Trophoblast cell (in vitro differentiated cells and primary cell): ENCODE results near the gene NELFA.

Experiments used
- DNase-seq, 2 donors: peaks; one replicate each; pipeline ENCODE4 v3.0.0-alpha.2; 2016
- H2AFZ ChIP-seq: 2 replicates; pipeline ENCODE4 v1.6.1; 2013; ENCODE audit warnings: low read length, moderate library complexity, mild to moderate bottlenecking; ENCODE audit not compliant: insufficient read depth, poor library complexity
- H2AK5ac ChIP-seq: 2 replicates; pipeline ENCODE4 v1.6.1; 2013; ENCODE audit warnings: mild to moderate bottlenecking, low read length
- H2BK120ac ChIP-seq: 2 replicates; pipeline ENCODE4 v1.6.1; 2013; ENCODE audit warnings: low read length, mild to moderate bottlenecking, moderate library complexity; ENCODE audit not compliant: insufficient read depth, poor library complexity
- H2BK12ac ChIP-seq: 2 replicates; pipeline ENCODE4 v1.6.1; 2013; ENCODE audit warnings: mild to moderate bottlenecking, low read length, moderate library complexity
- H2BK5ac ChIP-seq: 2 replicates; pipeline ENCODE4 v1.6.1; 2013; ENCODE audit warnings: low read length, low read depth, moderate library complexity, mild to moderate bottlenecking; ENCODE audit not compliant: poor library complexity
- H3K14ac ChIP-seq: 2 replicates; pipeline ENCODE4 v1.6.1; 2013; ENCODE audit warnings: mild to moderate bottlenecking, low read length
- H3K18ac ChIP-seq: 2 replicates; pipeline ENCODE4 v1.6.1; 2013; ENCODE audit warnings: mild to moderate bottlenecking, low read length
- H3K23ac ChIP-seq: 2 replicates; pipeline ENCODE4 v1.6.1; 2013; ENCODE audit warnings: low read length
- H3K27ac ChIP-seq: 2 replicates; pipeline ENCODE4 v1.5.1; 2013; ENCODE audit warnings: low read depth, mild to moderate bottlenecking, inconsistent platforms, low read length, moderate library complexity
- H3K27me3 ChIP-seq: 2 replicates; pipeline ENCODE4 v1.6.1; 2013; ENCODE audit warnings: inconsistent platforms, mild to moderate bottlenecking, low read length, moderate library complexity; ENCODE audit not compliant: insufficient read depth
- H3K36me3 ChIP-seq, 2 experiments: 1 replicate in 1 of 2; 2 replicates in 1 of 2; pipeline ENCODE4 v1.6.1; 2013; ENCODE audit warnings: low read length in 2 of 2, mild to moderate bottlenecking in 2 of 2, moderate library complexity in 1 of 2; ENCODE audit not compliant: insufficient read depth in 2 of 2, control insufficient read depth in 1 of 2
- H3K4ac ChIP-seq: 2 replicates; pipeline ENCODE4 v1.6.1; 2013; ENCODE audit warnings: low read depth, mild to moderate bottlenecking, low read length, moderate library complexity
- H3K4me1 ChIP-seq, 2 experiments: 1 replicate in 1 of 2; 2 replicates in 1 of 2; pipeline ENCODE4 v1.6.1; 2013; ENCODE audit warnings: low read length in 2 of 2, mild to moderate bottlenecking in 2 of 2, moderate library complexity in 1 of 2; ENCODE audit not compliant: insufficient read depth in 2 of 2, control insufficient read depth in 1 of 2
- H3K4me2 ChIP-seq: 2 replicates; pipeline ENCODE4 v1.6.1; 2013; ENCODE audit warnings: inconsistent platforms, mild to moderate bottlenecking, low read length, moderate library complexity
- H3K4me3 ChIP-seq: 2 replicates; pipeline ENCODE4 v1.5.1; 2013; ENCODE audit warnings: mild to moderate bottlenecking, low read depth, low read length, inconsistent platforms
- H3K79me1 ChIP-seq: one replicate; pipeline ENCODE4 v1.6.1; 2013; ENCODE audit warnings: low read length
- H3K79me2 ChIP-seq: 2 replicates; pipeline ENCODE4 v1.6.1; 2013; ENCODE audit warnings: low read length, mild to moderate bottlenecking; ENCODE audit not compliant: control insufficient read depth, insufficient read depth, poor library complexity
- H3K9ac ChIP-seq: 2 replicates; pipeline ENCODE4 v1.6.1; 2013; ENCODE audit warnings: mild to moderate bottlenecking, low read length
- H3K9me3 ChIP-seq: 2 replicates; pipeline ENCODE4 v1.6.1; 2013; ENCODE audit warnings: low read depth, mild to moderate bottlenecking, control low read depth, inconsistent platforms, low read length; ENCODE audit not compliant: insufficient read depth
- H4K12ac ChIP-seq: 2 replicates; pipeline ENCODE4 v1.6.1; 2013; ENCODE audit warnings: low read depth, mild to moderate bottlenecking, low read length, moderate library complexity
- H4K8ac ChIP-seq: 2 replicates; pipeline ENCODE4 v1.6.1; 2013; ENCODE audit warnings: low read depth, mild to moderate bottlenecking, low read length, moderate library complexity
- H4K91ac ChIP-seq: one replicate; pipeline ENCODE4 v1.6.1; 2013; ENCODE audit warnings: low read depth, mild to moderate bottlenecking, low read length, moderate library complexity
- whole genome bisulfite sequencing: extraction: QIAGEN DNeasy Blood & Tissue Kit; methylation state at CpG from one replicate; pipeline ENCODE4 v1.1.7; 2013; ENCODE audit warnings: missing lambda C conversion rate; ENCODE audit not compliant: insufficient read length, insufficient coverage; ENCODE audit errors: extremely low coverage; 5-methylcytosine and 5-hydroxymethylcytosine counted together

Gene NELFA

GRCh38 chr4:1967512-1968149, 41.1 kb downstream of the NELFA start:
- Histone ChIP-seq H3K23ac (no peak overlapping the region), H3K79me1 (no peaks in the 10 kb centered on the region), H4K8ac (no peak overlapping the region), H3K4ac (no peak overlapping the region), H3K18ac (no peak overlapping the region), H3K36me3 (peaks cover 22 to 24% of the 10 kb centered on the region in 2 experiments), H3K79me2 (no peaks in the 10 kb centered on the region), H2BK12ac (no peak overlapping the region), H3K9ac (no peak overlapping the region), H2AK5ac (no peak overlapping the region), H3K4me1 (peaks cover 0 to 3% of the 10 kb centered on the region in 2 experiments), H3K27me3 (no peaks in the 10 kb centered on the region), H2BK5ac (no peak overlapping the region), H3K9me3 (no peaks in the 10 kb centered on the region), H4K91ac (no peak overlapping the region), H2BK120ac (no peak overlapping the region), H3K14ac (no peak overlapping the region), H3K27ac (no peak overlapping the region), H3K4me2 (no peak overlapping the region), H3K4me3 (no peak overlapping the region), H4K12ac (no peak overlapping the region), H2AFZ (no peak overlapping the region)
- WGBS: no CpG with 5 or more reads among the region's 5 CpGs
- no peak for DNase-seq

- Histone ChIP-seq H2BK120ac (no peak overlapping the region), H3K23ac (no peak overlapping the region), H3K4ac (no peak overlapping the region), H2BK5ac (no peak overlapping the region), H3K9ac (no peak overlapping the region), H4K12ac (no peak overlapping the region), H2AFZ (no peak overlapping the region), H3K18ac (no peak overlapping the region), H3K14ac (no peak overlapping the region), H3K4me2 (no peak overlapping the region), H3K4me3 (no peak overlapping the region), H3K27ac (no peak overlapping the region), H3K27me3 (no peaks in the 10 kb centered on the region), H3K79me1 (no peaks in the 10 kb centered on the region), H3K4me1 (peaks cover 0 to 3% of the 10 kb centered on the region in 2 experiments), H2AK5ac (no peak overlapping the region), H4K91ac (no peak overlapping the region), H3K9me3 (no peaks in the 10 kb centered on the region), H3K79me2 (no peaks in the 10 kb centered on the region), H4K8ac (no peak overlapping the region), H2BK12ac (no peak overlapping the region), H3K36me3 (peaks cover 27% of the 10 kb centered on the region in 2 experiments)
- DNase-seq: no peak
- WGBS: no CpG with 5 or more reads among the region's 1 CpG
Measured at GRCh38 chr4:1964971-1965370, 43.8 kb downstream of the NELFA start.

- Histone ChIP-seq H2AFZ (no peak overlapping the region), H3K23ac (no peak overlapping the region), H3K18ac (no peak overlapping the region), H2AK5ac (no peak overlapping the region), H4K8ac (no peak overlapping the region), H3K79me2 (no peaks in the 10 kb centered on the region), H3K9me3 (no peaks in the 10 kb centered on the region), H2BK12ac (no peak overlapping the region), H3K4me2 (no peak overlapping the region), H3K4me3 (no peak overlapping the region), H3K36me3 (peaks cover 28 to 31% of the 10 kb centered on the region in 2 experiments), H3K14ac (no peak overlapping the region), H2BK5ac (no peak overlapping the region), H3K9ac (no peak overlapping the region), H3K79me1 (no peaks in the 10 kb centered on the region), H3K27ac (no peak overlapping the region), H2BK120ac (no peak overlapping the region), H3K4me1 (peaks cover 0 to 3% of the 10 kb centered on the region in 2 experiments), H4K91ac (no peak overlapping the region), H3K27me3 (no peaks in the 10 kb centered on the region), H4K12ac (no peak overlapping the region), H3K4ac (no peak overlapping the region)
- no CpG with 5 or more reads among the region's 6 CpGs for WGBS
- no peak for DNase-seq
Measured at GRCh38 chr4:1964443-1964842, 44.3 kb downstream of the NELFA start.

GRCh38 chr4:1962980-1963379, 45.8 kb downstream of the NELFA start:
- Histone ChIP-seq H2AK5ac (no peak overlapping the region), H2BK12ac (no peak overlapping the region), H3K27ac (no peak overlapping the region), H3K4me1 (peaks cover 0 to 3% of the 10 kb centered on the region in 2 experiments), H4K12ac (no peak overlapping the region), H4K8ac (no peak overlapping the region), H3K4ac (no peak overlapping the region), H3K79me2 (no peaks in the 10 kb centered on the region), H3K9ac (no peak overlapping the region), H3K79me1 (no peaks in the 10 kb centered on the region), H3K18ac (no peak overlapping the region), H2BK5ac (no peak overlapping the region), H3K27me3 (no peaks in the 10 kb centered on the region), H3K4me2 (no peak overlapping the region), H2AFZ (no peak overlapping the region), H4K91ac (no peak overlapping the region), H3K36me3 (peaks cover 34 to 40% of the 10 kb centered on the region in 2 experiments), H3K4me3 (no peak overlapping the region), H3K23ac (no peak overlapping the region), H3K14ac (no peak overlapping the region), H2BK120ac (no peak overlapping the region), H3K9me3 (no peaks in the 10 kb centered on the region)
- no CpG with 5 or more reads among the region's 4 CpGs for WGBS
- no peak for DNase-seq
